22Rv1 (cell line): ENCODE measurements around the gene ASIC4.

ENCODE experiments used
- ZFX ChIP-seq: fragments of 450-650 bp; IDR thresholded peaks from 2 replicates; pipeline ENCODE4 v1.6.1; 2017; ENCODE audit warnings: antibody characterized with exemption, borderline replicate concordance
- TF ChIP-seq, protein P1 (sequence below): fragments of 450-650 bp; IDR thresholded peaks from 2 replicates; pipeline ENCODE4 v1.5.1; 2017; ENCODE audit warnings: mild to moderate bottlenecking

- TF ChIP-seq, protein P1, sequence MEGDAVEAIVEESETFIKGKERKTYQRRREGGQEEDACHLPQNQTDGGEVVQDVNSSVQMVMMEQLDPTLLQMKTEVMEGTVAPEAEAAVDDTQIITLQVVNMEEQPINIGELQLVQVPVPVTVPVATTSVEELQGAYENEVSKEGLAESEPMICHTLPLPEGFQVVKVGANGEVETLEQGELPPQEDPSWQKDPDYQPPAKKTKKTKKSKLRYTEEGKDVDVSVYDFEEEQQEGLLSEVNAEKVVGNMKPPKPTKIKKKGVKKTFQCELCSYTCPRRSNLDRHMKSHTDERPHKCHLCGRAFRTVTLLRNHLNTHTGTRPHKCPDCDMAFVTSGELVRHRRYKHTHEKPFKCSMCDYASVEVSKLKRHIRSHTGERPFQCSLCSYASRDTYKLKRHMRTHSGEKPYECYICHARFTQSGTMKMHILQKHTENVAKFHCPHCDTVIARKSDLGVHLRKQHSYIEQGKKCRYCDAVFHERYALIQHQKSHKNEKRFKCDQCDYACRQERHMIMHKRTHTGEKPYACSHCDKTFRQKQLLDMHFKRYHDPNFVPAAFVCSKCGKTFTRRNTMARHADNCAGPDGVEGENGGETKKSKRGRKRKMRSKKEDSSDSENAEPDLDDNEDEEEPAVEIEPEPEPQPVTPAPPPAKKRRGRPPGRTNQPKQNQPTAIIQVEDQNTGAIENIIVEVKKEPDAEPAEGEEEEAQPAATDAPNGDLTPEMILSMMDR = no peak
- no peak for TF ChIP-seq ZFX
These were observed 24.2 kb downstream of the ASIC4 start for GRCh38 chr2:219538504-219538951.
